GM10266 (cell line): ENCODE measurements around the gene OR51B2.

Source experiments
- DNase-seq: peaks from one replicate; pipeline ENCODE4 v3.0.0; 2012; ENCODE audit errors: extremely low spot score
- TF ChIP-seq, protein P1 (sequence below): IDR thresholded peaks from 2 replicates; pipeline ENCODE4 v1.5.1; 2012; ENCODE audit warnings: mild to moderate bottlenecking, low read depth; ENCODE audit not compliant: control insufficient read depth, insufficient read depth; ENCODE audit errors: missing control alignments

The OR51B2 gene

DNA sequence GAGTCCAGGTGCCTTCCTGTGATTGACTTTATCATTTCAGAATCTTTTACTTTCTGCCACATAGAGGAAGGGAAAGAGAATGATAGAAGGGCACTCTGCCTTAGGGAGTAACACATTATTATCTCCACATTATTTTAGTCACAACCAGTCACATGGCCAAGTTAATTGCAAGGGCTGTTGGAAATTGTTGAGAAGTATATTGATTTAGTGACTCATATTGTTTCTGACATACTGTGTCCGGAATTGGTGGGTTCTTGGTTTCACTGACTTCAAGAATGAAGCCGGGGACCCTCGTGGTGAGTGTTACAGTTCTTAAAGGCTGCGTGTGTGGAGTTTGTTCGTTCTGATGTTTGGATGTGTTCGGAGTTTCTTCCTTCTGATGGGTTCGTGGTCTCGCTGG lies 31.1 kb downstream of the OR51B2 start:
- DNase-seq: no peak
- TF ChIP-seq, protein P1, sequence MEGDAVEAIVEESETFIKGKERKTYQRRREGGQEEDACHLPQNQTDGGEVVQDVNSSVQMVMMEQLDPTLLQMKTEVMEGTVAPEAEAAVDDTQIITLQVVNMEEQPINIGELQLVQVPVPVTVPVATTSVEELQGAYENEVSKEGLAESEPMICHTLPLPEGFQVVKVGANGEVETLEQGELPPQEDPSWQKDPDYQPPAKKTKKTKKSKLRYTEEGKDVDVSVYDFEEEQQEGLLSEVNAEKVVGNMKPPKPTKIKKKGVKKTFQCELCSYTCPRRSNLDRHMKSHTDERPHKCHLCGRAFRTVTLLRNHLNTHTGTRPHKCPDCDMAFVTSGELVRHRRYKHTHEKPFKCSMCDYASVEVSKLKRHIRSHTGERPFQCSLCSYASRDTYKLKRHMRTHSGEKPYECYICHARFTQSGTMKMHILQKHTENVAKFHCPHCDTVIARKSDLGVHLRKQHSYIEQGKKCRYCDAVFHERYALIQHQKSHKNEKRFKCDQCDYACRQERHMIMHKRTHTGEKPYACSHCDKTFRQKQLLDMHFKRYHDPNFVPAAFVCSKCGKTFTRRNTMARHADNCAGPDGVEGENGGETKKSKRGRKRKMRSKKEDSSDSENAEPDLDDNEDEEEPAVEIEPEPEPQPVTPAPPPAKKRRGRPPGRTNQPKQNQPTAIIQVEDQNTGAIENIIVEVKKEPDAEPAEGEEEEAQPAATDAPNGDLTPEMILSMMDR: no peak

DNA sequence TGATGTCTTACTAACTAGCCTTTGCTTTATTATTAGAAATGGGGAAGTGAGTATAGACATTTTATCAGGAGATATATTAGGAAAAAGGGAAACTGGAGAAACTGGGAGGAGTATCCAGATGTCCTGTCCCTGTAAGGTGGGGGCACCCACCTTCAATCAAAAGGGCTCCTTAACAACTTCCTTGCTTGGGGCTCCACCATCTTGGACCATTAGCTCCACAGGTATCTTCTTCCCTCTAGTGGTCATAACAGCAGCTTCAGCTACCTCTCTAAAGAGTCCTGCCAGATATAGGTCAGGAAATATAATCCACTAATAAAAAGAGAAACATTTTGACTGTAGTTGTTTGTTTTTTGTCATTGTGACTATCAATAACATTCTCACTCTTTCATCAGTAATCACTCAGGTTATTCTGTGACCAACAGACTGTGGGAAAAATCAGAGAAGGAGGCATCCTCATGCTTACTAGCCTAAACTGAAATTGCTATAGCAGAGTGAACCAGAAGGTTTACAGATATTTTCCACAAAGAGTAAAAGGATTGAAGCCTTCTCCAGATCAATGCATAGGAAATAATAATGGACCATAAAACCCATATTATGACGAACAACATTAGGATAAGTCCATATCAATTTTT lies 32.8 kb downstream of the OR51B2 start:
- TF ChIP-seq, protein P1: peak; percentile 51
- peak; percentile 47 for DNase-seq

DNA sequence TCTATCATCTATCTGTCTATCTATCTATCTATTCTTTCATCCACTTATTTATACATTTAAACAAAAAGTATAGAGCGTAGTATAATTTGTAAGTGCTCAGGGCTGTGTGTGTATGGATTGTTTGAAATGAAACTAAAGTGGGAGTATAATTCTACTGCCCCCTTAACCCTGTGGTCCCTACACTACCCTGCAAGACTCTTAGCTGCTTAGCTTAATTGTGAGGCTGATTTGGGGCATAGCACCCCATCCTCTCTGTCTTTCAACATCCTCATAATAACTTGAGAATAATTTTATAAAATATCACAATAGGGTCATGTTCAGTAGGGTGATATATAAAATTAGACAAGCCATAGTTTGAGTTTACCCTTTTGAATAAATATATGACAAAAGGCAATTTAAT lies 34.0 kb downstream of the OR51B2 start:
- DNase-seq: no peak
- TF ChIP-seq, protein P1: no peak

DNA sequence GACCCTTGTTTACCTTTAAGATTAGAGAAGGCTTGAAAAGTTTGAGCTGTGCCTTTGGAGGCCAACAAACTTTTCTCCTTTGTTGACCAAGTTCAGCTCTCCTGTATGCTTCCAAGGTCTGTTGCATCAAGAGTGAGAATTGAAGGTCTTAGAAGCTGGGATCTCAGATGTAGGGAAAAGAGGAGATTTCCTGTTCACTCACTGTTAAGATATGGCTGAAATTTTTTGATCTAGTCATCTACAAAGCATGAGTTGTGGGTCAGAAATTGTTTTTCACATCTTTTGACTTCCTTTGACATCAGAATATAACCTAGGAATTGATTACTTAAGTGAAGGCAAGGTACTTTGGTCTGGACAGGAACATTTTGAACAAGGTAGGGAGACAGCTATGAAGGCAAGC lies 34.4 kb downstream of the OR51B2 start:
- no peak for DNase-seq

DNA sequence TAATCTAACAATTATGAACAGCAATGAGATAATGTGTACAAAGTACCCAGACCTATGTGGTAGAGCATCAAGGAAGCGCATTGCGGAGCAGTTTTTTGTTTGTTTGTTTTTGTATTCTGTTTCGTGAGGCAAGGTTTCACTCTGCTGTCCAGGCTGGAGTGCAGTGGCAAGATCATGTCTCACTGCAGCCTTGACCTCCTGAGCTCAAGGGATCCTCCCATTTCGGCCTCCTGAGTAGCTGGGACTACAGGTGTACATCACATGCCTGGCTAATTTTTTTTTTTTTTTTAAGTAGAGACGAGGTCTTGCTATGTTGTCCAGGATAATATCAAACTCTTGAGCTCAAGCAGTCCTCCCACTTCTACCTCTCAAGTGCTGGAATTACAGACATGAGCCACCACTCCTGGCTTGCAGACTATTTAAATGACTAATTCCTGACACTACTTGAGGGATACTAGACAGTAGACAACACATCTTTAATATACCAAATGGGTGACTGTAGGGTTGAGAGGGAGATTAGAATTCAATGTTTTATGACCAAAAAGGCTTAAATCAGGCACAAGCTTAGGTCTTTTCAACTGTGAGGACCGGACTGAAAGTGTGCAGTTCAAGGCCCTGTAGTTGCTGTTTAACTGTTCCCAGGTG lies 35.1 kb downstream of the OR51B2 start:
- no peak for DNase-seq
- TF ChIP-seq, protein P1: no peak

More for the DNA sequence above, 34.4 kb downstream of the OR51B2 start:
- TF ChIP-seq, protein P1: no peak

DNA sequence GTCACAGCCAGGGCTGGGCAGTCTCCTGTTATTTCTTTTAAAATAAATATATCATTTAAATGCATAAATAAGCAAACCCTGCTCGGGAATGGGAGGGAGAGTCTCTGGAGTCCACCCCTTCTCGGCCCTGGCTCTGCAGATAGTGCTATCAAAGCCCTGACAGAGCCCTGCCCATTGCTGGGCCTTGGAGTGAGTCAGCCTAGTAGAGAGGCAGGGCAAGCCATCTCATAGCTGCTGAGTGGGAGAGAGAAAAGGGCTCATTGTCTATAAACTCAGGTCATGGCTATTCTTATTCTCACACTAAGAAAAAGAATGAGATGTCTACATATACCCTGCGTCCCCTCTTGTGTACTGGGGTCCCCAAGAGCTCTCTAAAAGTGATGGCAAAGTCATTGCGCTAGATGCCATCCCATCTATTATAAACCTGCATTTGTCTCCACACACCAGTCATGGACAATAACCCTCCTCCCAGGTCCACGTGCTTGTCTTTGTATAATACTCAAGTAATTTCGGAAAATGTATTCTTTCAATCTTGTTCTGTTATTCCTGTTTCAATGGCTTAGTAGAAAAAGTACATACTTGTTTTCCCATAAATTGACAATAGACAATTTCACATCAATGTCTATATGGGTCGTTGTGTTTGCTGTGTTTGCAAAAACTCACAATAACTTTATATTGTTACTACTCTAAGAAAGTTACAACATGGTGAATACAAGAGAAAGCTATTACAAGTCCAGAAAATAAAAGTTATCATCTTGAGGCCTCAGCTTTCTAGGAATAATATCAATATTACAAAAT lies 35.8 kb downstream of the OR51B2 start:
- TF ChIP-seq, protein P1: no peak
- no peak for DNase-seq
